GM21717 (cell line): ENCODE measurements around the gene SMKR1.
"Not testable (repeated sequence)": the region's sequence is repeated elsewhere in the genome, so short reads cannot be mapped to it uniquely, and the experiment has no call there.

Experiments used
- ATAC-seq: cut with Tn5 transposase; IDR thresholded peaks from one replicate; pipeline ENCODE4 v1.9.1; 2021; ENCODE audit warnings: mild to moderate bottlenecking, moderate library complexity; ENCODE audit not compliant: unreplicated experiment

SMKR1 gene

GRCh38 chr7:129481376-129481775, 21.0 kb upstream of the SMKR1 start:
- ATAC-seq = not testable (repeated sequence)

- ATAC-seq = no peak
Measured at GRCh38 chr7:129482781-129483180, 19.6 kb upstream of the SMKR1 start.

GRCh38 chr7:129489491-129489890, 12.8 kb upstream of the SMKR1 start:
- no peak for ATAC-seq

GRCh38 chr7:129492391-129492790, 9.9 kb upstream of the SMKR1 start:
- no peak for ATAC-seq

GRCh38 chr7:129493555-129493954, 8.8 kb upstream of the SMKR1 start:
- ATAC-seq = no peak

DNA sequence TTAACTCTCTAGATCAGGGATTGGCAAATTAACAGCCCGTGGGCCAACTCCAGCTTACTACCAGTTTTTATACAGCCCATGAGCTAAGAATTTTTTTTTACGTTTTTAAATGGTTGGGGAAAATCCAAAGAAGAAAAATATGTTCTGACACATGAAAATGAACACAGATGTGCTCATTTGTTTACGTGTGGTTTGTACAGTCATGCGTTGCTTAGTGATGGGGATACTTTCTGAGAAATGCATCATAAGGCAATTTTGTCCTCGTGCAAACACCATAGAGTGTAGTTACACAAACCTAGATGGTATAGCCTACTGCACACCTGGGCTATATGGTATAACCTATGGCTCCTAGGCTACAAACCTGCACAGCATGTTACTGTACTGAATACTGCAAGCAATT, 8.3 kb upstream of the SMKR1 start:
- peak; percentile 78 for ATAC-seq

DNA sequence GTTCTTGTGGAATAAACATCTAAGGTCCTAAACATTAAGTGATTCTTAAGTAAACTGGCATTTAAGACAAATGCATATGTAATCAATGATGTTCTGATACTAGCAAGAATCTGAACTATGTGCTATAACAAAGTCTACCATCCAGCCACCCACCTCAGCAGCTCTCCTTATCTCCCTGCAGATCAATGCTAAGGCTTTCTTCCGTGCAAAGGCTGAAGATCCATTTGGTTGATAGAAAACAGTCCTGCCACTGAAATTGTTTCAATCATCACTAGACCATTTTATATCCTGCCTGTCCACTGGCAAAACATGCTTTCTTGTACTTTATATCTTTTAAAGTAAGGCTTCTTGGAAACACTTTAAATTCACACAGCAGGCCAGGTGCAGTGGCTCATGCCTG, 6.3 kb upstream of the SMKR1 start:
- ATAC-seq = no peak

GRCh38 chr7:129496653-129497052, 5.7 kb upstream of the SMKR1 start:
- ATAC-seq = no peak

DNA sequence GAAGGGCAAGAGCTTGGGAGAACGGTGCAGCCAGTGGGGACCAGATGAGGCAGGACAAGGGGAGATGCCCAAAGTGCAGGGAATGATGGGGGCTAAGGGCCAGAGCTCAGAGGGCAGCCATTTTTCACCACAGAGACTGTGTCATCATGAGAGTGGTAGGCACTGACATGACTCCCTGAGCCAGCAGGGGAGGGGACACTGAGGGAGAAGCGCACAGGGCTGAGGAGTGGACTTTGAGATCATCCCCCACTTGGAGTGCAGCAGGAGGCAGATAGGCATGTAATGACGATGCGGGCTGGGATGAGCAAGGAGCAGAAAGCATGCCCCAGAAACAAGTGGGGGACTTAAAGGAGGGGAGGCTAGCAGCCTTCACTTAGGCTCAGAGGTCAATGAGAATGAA, 5.2 kb upstream of the SMKR1 start:
- no peak for ATAC-seq

DNA sequence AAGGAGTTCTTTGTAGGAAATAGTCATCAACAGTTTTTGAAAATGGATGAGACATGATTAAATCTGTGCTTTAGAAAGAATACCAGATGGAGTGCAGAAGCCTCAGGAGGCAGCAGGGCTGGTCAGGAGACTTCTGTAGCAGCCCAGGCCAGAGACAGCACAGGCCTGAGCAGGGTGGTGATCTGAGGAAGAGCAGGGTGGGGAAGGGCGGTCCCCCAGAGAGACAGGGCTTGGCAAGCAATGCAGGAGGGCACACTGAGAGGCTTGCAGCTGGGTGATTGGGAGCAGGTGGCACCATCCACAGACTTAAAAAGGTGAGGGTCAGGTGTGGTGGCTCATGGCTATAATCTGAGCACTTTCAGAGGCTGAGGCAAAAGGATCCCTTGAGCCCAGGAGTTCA, 4.3 kb upstream of the SMKR1 start:
- ATAC-seq = no peak

- no peak for ATAC-seq
Measured at GRCh38 chr7:129499999-129500398, 2.3 kb upstream of the SMKR1 start.

DNA sequence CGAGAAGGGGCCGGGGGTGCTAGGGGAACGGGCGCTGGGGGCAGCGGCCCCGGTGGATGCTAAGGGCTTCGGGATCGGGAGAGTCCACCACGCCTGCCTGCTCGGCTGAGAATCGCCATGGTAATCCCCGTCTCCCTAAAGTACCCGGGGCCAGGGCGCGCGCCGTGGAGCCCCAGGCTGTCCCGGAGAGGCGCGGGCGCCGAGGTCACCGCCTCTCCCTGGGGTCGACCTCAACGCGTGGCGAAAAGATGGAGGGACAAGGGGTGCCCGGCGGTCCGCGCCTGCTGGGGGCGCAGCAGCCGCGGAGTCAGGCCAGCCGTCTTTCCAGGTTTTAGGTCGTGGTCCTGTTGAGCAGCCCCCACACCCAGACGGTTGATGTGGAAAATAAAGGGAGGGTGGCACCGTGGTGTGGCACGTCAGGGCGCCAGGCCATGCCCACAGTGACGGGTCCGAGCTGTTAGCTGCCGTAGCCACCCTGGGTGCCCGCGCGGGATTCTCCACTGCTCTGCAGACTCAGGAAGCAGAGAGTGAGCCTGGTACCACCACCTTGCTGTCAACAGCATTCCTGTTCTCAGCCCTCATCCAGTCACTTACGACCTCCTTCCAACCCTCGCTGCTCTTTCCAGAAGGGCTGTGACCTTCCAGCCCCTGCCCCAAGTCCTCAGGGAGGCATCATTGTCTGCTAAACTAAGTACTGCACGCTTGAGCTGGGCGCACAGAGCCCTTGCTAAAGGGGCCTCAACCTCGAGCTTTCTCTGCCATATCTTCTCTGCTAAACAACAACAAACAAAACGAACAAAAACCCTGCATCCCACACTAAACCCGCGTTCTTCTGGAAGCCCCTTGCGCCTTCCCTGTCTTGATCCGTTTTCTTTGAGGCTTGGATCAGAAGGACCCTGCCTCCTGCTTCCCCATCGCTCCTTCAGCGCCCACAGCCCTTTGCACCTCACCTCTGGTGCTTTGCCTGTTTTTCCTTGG, 666 bp downstream of the SMKR1 start:
- no peak for ATAC-seq

DNA sequence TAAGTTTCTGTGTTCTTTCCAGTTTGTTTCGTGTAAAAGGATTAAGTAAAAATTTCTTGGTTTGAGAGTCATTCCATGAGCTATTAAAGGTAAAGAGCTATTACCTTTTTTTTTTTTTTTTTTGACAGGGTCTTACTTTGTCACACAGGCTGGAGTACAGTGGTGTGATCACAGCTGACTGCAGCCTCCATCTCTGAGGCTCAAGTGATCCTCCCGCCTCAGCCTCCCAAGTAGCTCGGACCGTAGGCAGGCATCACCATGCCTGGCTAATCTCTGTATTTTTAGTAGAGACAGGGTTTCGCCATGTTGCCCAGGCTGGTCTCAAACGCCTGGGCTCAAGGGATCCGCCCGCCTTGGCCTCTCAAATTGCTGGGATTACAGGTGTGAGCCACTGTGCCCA, 1.4 kb downstream of the SMKR1 start:
- ATAC-seq = no peak

GRCh38 chr7:129512192-129512591, 9.9 kb downstream of the SMKR1 start:
- ATAC-seq = no peak

DNA sequence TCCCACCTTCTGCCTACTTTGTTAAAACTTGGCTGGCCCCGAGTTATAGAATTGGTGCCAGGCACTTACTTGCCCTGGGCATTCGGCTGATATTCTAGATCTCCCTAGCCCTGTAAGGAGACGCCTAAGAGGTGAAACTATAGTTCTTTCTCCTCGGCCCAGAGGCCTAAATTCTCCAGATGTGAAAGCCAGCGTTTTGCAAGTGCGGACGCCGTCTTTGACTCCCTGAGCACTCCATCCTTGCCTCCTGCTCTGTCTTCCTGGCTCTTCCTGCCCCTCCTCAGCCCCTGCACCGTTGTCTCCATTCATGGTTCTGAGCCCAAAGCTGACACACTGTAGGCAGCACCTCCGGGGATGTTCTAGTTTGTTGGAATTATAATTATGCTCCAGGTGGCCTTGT, 11.2 kb downstream of the SMKR1 start:
- ATAC-seq = no peak

GRCh38 chr7:129514683-129515082, 12.4 kb downstream of the SMKR1 start:
- ATAC-seq = no peak

- ATAC-seq = no peak
Measured at GRCh38 chr7:129515381-129515780, 13.1 kb downstream of the SMKR1 start.

- no peak for ATAC-seq
Measured at GRCh38 chr7:129517931-129518330, 15.6 kb downstream of the SMKR1 start.

DNA sequence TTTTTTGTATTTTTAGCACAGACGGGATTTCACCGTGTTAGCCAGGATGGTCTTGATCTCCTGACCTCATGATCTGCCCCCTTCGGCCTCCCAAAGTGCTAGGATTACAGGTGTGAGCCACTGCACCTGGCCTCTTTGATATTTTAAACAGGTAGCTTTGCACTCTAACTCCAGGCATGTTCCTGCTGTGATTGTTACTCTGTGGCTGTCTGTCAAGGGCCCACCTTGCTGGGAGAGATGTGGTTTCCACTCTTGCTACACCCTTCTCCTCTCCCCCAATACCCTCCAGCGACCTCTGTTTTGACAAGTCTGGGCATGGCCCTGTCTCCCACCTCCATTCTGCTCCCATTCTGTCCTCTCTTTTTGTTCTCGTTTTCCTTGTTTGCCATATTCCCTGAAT, 17.1 kb downstream of the SMKR1 start:
- no peak for ATAC-seq

DNA sequence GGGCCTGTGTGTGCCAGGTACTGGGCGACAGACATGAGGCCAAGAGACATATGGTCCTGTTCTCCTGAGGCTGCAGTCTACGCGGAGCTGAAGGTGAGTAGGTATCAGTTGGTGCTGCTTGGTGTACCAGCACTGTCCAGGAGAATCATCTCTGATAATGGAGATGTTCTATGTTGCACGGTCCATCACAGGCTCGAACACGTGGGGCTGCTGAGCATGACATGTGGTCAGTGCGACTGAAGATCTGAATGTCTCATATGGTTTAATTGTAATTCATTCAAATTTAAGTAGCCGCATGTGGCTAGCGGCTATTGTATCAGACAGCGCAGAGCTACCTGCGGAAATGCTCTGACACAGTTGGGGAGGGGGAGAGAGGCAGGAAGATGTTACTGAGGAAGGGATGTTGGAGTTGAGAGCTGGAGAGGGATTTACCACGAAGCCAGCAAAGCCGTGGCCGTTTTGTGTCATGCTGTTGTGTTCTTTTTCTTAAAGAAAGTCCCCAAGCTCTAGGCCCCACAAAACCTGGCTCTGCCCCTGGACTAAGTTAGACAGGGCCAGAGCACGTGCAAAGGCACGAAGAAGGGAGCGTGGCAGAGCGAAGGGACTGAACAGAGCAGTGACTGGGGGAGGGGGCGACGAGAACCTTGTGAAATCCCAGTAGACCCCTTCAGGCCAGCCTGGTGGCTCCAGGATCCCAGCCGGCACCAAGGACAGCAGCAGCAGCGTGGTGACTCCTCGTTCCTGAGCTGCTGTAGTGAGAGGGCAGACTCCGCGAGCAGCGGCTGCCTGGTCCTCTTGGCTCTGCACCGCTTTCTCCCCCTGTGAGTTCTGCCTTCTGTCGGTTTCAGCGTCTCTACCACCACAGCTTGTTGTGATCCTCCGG, 20.0 kb downstream of the SMKR1 start:
- no peak for ATAC-seq

GRCh38 chr7:129522971-129523340, 20.6 kb downstream of the SMKR1 start:
- no peak for ATAC-seq

DNA sequence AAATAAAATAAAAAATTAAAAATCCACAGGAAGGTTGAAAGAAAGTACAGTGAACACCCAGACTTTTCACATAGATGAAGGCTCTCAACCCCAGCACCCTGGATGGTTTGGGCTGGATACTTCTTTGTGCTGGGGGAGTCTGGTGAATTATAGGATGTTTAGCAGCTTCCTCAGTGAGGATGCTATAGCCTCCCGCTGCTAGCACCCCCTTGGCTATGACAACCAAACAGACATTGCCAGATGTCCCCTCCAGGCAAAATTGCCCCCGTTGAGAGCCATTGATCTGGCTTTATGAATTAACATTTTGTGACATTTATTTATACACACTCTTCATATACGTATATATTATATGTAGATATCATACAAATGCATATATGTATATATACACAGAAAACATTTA, 21.6 kb downstream of the SMKR1 start:
- ATAC-seq = no peak
